HepG2 (cell line): ENCODE data around the gene CCDC97. TPM values are rescaled to one million over a fixed set of nuclear protein-coding genes. Genes with fewer than 3 reads are reported as not detected.
A peak's percentile ranks its signal among the peaks of the same experiment; 100 is the strongest.

Experiments
- EP300 ChIP-seq, 3 experiments: sonication (generic) in 1 of 3; formaldehyde crosslinking in 1 of 3; IDR thresholded peaks; 2 replicates each; pipeline versions ENCODE4 v1.5.1 to v1.6.1; 2011 to 2020; ENCODE audit warnings: low read depth in 2 of 3, low read length in 2 of 3, borderline replicate concordance in 1 of 3, improper control_type of control experiment in 1 of 3, mild to moderate bottlenecking in 1 of 3, missing genetic modification reagents in 1 of 3, moderate library complexity in 1 of 3
- FOXJ3 ChIP-seq: sonication (generic); formaldehyde crosslinking; IDR thresholded peaks from 2 replicates; pipeline ENCODE4 v1.4.0; 2020; ENCODE audit warnings: missing genetic modification reagents, mild to moderate bottlenecking, borderline replicate concordance
- FOXK1 ChIP-seq: sonication (generic); formaldehyde crosslinking; IDR thresholded peaks from 2 replicates; pipeline ENCODE4 v1.4.0; 2020; ENCODE audit warnings: low read depth, missing genetic modification reagents, borderline replicate concordance
- HDAC6 ChIP-seq: fragments of 200-600 bp; sonication (generic); IDR thresholded peaks from 2 replicates; pipeline ENCODE4 v1.7.0; 2017; ENCODE audit warnings: mild to moderate bottlenecking, antibody characterized with exemption, low read length, low read depth
- RARA ChIP-seq: IDR thresholded peaks from 2 replicates; pipeline ENCODE4 v1.6.1; 2016; ENCODE audit warnings: missing genetic modification reagents, missing compliant biosample characterization
- SKI ChIP-seq: fragments of 450-650 bp; IDR thresholded peaks from one replicate; pipeline ENCODE4 v1.6.1; 2018; ENCODE audit warnings: mild to moderate bottlenecking; ENCODE audit not compliant: partially characterized antibody
- THAP11 ChIP-seq: IDR thresholded peaks from 2 replicates; pipeline ENCODE4 v1.6.1; 2016; ENCODE audit warnings: missing biosample characterization, missing genetic modification reagents
- ZBTB38 ChIP-seq: sonication (generic); formaldehyde crosslinking; IDR thresholded peaks from 2 replicates; pipeline ENCODE4 v1.5.1; 2020; ENCODE audit warnings: mild to moderate bottlenecking, missing genetic modification reagents
- ZBTB7A ChIP-seq: sonication (generic); formaldehyde crosslinking; IDR thresholded peaks from 2 replicates; pipeline ENCODE4 v1.8.0; 2022; ENCODE audit warnings: mild to moderate bottlenecking, missing genetic modification reagents
- ZMAT3 ChIP-seq: sonication (generic); formaldehyde crosslinking; conservative IDR thresholded peaks from 2 replicates; pipeline ENCODE4 v1.7.0; 2021; ENCODE audit warnings: missing genetic modification reagents
- ZMYM3 ChIP-seq: sonication (generic); formaldehyde crosslinking; IDR thresholded peaks from 2 replicates; pipeline ENCODE4 v1.5.1; 2020; ENCODE audit warnings: mild to moderate bottlenecking, missing genetic modification reagents
- ZNF138 ChIP-seq: sonication (generic); formaldehyde crosslinking; IDR thresholded peaks from 2 replicates; pipeline ENCODE4 v1.5.0; 2020; ENCODE audit warnings: mild to moderate bottlenecking, low read depth, missing genetic modification reagents
- ZNF235 ChIP-seq: sonication (generic); formaldehyde crosslinking; IDR thresholded peaks from 2 replicates; pipeline ENCODE4 v1.8.1; 2023; ENCODE audit warnings: mild to moderate bottlenecking, missing genetic modification reagents, borderline replicate concordance
- ZNF451 ChIP-seq: sonication (generic); formaldehyde crosslinking; IDR thresholded peaks from 2 replicates; pipeline ENCODE4 v1.5.0; 2020; ENCODE audit warnings: mild to moderate bottlenecking, missing genetic modification reagents
- ZNF615 ChIP-seq: sonication (generic); formaldehyde crosslinking; IDR thresholded peaks from 2 replicates; pipeline ENCODE4 v1.5.0; 2020; ENCODE audit warnings: mild to moderate bottlenecking, missing genetic modification reagents, borderline replicate concordance
- ZNF644 ChIP-seq: IDR thresholded peaks from 2 replicates; pipeline ENCODE4 v1.6.1; 2016; ENCODE audit warnings: low read depth
- ZNF788 ChIP-seq: sonication (generic); formaldehyde crosslinking; IDR thresholded peaks from 2 replicates; pipeline ENCODE4 v1.5.0; 2020; ENCODE audit warnings: mild to moderate bottlenecking, missing genetic modification reagents, borderline replicate concordance
- polyA plus RNA-seq, 8 experiments: library from polyadenylated mRNA; depleted of rRNA in 3 of 8; stranded (reverse) in 7 of 8; unstranded in 1 of 8; fragments of >200 nt; fragmentation: Illumina TruSeq in 4 of 8; extraction: Trizol in 4 of 8; gene quantifications; 2 replicates each; pipeline versions ENCODE4 v1.2.1 to v1.2.3, GENCODE V29; 2011 to 2016; ENCODE audit warnings: low read depth in 4 of 8, missing spikeins in 1 of 8, mixed read lengths in 1 of 8; ENCODE audit not compliant: insufficient read depth in 1 of 8
- total RNA-seq, 5 experiments: library from RNA; depleted of rRNA; stranded (reverse); fragments of >200 nt; fragmentation: Illumina TruSeq; extraction: Trizol; gene quantifications; 2 replicates each; pipeline ENCODE4 v1.2.3, GENCODE V29; 2016; ENCODE audit warnings: low read depth in 1 of 5
- TF ChIP-seq, protein P1 (sequence below): IDR thresholded peaks from 2 replicates; pipeline ENCODE4 v1.6.1; 2018; ENCODE audit warnings: missing genetic modification reagents
- TF ChIP-seq, protein P2 (sequence below): sonication (generic); formaldehyde crosslinking; conservative IDR thresholded peaks from 2 replicates; pipeline ENCODE4 v1.5.0; 2020; ENCODE audit warnings: missing genetic modification reagents
- TF ChIP-seq, protein P3 (sequence below): IDR thresholded peaks from 2 replicates; pipeline ENCODE4 v1.6.1; 2016; ENCODE audit warnings: missing biosample characterization, missing genetic modification reagents, low read depth

CCDC97 gene
- total and polyA plus RNA-seq, 2 of the 13 experiments (the other 11 are each of a cell fraction or from before 2014, with no cell fraction given): 6.2 to 7.3 TPM

DNA sequence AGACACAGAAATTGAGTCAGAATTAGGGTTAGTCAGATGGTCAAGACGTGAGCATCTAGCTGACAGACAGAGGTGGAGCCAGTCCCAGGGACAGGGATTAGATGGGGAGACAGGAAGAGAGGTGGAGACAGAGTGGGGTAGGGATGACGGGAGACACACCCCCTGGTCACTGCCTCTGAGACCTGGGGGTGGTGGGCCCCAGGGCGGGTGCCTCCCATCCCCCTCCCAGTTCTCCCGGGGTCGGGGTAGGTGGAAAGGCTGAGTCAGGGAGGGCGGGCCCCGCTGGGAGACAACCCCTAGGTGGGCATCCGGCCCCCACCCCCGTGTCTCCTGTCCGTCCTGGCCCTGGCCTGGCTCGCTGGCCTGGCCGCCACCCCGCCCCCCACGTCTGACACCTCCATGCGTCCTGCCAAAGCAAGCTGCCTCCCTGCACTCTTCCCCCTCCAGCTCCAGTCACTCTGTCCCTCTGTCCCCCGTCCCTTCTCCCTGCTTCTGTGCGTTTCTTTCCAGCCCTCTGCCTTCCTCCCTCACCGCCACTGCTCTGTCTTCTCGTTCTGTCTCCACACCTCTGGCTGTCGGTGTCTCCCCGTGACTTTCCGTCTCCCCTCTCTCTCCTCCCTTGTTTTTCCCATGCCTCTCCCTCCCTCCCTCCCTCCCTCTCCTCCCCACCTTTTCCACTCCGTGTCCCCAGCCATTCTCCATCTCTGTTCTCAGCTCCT, 15.1 kb downstream of the CCDC97 start (continued):
- TF ChIP-seq HDAC6 (no peak), ZBTB38 (CRISPR knock-in tag) (no peak), ZMYM3 (CRISPR knock-in tag) (no peak), ZNF788 (CRISPR knock-in tag) (no peak), ZNF451 (CRISPR knock-in tag) (no peak), ZMAT3 (CRISPR knock-in tag) (no peak), FOXK1 (CRISPR knock-in tag) (peak; percentile 20; the same call in 1 of the 2 replicates), RARA (CRISPR knock-in tag) (peak; percentile 82), ZNF615 (no peak), THAP11 (CRISPR knock-in tag) (peak; percentile 51), ZBTB7A (CRISPR knock-in tag) (peak; percentile 73; the same call in 1 of the 2 replicates), SKI (no peak), ZNF138 (no peak), ZNF235 (CRISPR knock-in tag) (no peak), ZNF644 (CRISPR knock-in tag) (no peak), EP300 (IDR thresholded peaks at IDR 0.05; ENCODE audit: low read depth in 2 of 2, low read length in 2 of 2) (peak in 1 of 2 experiments; percentile 18; a peak in 1 of 4 replicates), EP300 (CRISPR knock-in tag; IDR thresholded peaks at IDR 0.05; ENCODE audit: borderline replicate concordance) (peak; percentile 58; the same call in 1 of the 2 replicates), FOXJ3 (CRISPR knock-in tag) (no peak)
- TF ChIP-seq, protein P1, sequence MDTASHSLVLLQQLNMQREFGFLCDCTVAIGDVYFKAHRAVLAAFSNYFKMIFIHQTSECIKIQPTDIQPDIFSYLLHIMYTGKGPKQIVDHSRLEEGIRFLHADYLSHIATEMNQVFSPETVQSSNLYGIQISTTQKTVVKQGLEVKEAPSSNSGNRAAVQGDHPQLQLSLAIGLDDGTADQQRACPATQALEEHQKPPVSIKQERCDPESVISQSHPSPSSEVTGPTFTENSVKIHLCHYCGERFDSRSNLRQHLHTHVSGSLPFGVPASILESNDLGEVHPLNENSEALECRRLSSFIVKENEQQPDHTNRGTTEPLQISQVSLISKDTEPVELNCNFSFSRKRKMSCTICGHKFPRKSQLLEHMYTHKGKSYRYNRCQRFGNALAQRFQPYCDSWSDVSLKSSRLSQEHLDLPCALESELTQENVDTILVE (CRISPR knock-in tag): peak; percentile 69; the same call in 1 of the 2 replicates
- TF ChIP-seq, protein P2, sequence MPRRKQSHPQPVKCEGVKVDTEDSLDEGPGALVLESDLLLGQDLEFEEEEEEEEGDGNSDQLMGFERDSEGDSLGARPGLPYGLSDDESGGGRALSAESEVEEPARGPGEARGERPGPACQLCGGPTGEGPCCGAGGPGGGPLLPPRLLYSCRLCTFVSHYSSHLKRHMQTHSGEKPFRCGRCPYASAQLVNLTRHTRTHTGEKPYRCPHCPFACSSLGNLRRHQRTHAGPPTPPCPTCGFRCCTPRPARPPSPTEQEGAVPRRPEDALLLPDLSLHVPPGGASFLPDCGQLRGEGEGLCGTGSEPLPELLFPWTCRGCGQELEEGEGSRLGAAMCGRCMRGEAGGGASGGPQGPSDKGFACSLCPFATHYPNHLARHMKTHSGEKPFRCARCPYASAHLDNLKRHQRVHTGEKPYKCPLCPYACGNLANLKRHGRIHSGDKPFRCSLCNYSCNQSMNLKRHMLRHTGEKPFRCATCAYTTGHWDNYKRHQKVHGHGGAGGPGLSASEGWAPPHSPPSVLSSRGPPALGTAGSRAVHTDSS (CRISPR knock-in tag): no peak
- TF ChIP-seq, protein P3, sequence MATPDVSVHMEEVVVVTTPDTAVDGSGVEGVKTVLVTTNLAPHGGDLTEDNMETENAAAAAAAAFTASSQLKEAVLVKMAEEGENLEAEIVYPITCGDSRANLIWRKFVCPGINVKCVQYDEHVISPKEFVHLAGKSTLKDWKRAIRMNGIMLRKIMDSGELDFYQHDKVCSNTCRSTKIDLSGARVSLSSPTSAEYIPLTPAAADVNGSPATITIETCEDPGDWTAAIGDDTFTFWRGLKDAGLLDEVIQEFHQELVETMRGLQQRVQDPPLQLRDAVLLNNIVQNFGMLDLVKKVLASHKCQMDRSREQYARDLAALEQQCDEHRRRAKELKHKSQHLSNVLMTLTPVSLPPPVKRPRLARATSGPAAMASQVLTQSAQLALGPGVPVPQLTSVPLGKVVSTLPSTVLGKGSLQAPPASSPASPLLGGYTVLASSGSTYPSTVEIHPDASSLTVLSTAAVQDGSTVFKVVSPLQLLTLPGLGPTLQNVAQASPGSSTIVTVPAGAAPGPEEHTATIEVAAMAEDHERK (CRISPR knock-in tag): no peak
